Measurements from ENCODE around the gene RIMS3. TPM values are rescaled to one million over a fixed set of nuclear protein-coding genes. Genes with fewer than 3 reads are reported as not detected.

The RIMS3 gene
- total RNA-seq: 1.3 and 1.5 TPM in 2 replicates

GRCh38 chr1:40665335-40666171, at the start of gene RIMS3:
Gene RIMS3, minus strand, starts transcription at chr1:40665682. Its CDS starts 23,757 bp downstream, at chr1:40641925.

GRCh38 chr1:40691538-40692428, 26.3 kb upstream of the RIMS3 start, which contains the start of gene NFYC:
Gene NFYC, plus strand, starts transcription at chr1:40691704. Its CDS starts 47,140 bp downstream, at chr1:40738844.

Other genes with a start within 250 kb of the RIMS3 start
- 2.3 and 2.6 TPM in 2 replicates for gene ZFP69B, start 215.2 kb downstream of the RIMS3 start, total RNA-seq
- 2.7 and 3.0 TPM in 2 replicates for gene ZFP69, start 188.4 kb downstream of the RIMS3 start, total RNA-seq
- gene EXO5, start 156.9 kb downstream of the RIMS3 start, total RNA-seq: 1.9 and 4.9 TPM in 2 replicates
- gene ZNF684, start 134.0 kb downstream of the RIMS3 start, total RNA-seq: 3.2 and 4.5 TPM in 2 replicates
- gene NFYC, start 26.0 kb upstream of the RIMS3 start, total RNA-seq: 25.4 and 35.9 TPM in 2 replicates
- gene KCNQ4, start 118.1 kb upstream of the RIMS3 start, total RNA-seq: 0.07 TPM in 1 of 2 replicates, not detected in the other
- gene CITED4, start 196.7 kb upstream of the RIMS3 start, total RNA-seq: 79.4 and 101 TPM in 2 replicates

Data from airway epithelial cell (primary cell).